ENCODE data around the gene ARG2.

ARG2 gene

GRCh38 chr14:67579040-67579439, 40.7 kb upstream of the ARG2 start:
- no peak for TF ChIP-seq SNAI2 (CRISPR knock-in tag; IDR thresholded peaks at IDR 0.05)
- no peak for TF ChIP-seq ZNF565 (CRISPR knock-in tag; conservative IDR thresholded peaks at IDR 0.05; ENCODE audit: low read depth)
- no peak for TF ChIP-seq ZC3H10 (CRISPR knock-in tag; IDR thresholded peaks at IDR 0.05)
- no peak for TF ChIP-seq PPARA (CRISPR knock-in tag; IDR thresholded peaks at IDR 0.05; ENCODE audit: borderline replicate concordance)
- no peak for TF ChIP-seq OSR1 (CRISPR knock-in tag; IDR thresholded peaks at IDR 0.05)
- TF ChIP-seq ZFP30 (CRISPR knock-in tag; IDR thresholded peaks at IDR 0.05) = no peak
- TF ChIP-seq POU6F1 (CRISPR knock-in tag; IDR thresholded peaks at IDR 0.05; ENCODE audit: borderline replicate concordance, low read depth) = no peak
- no peak for TF ChIP-seq CREB5 (CRISPR knock-in tag; IDR thresholded peaks at IDR 0.05; ENCODE audit: low read depth)
- ATAC-seq = no peak

GRCh38 chr14:67579636-67580035, 40.1 kb upstream of the ARG2 start:
- TF ChIP-seq CREB5 (CRISPR knock-in tag; IDR thresholded peaks at IDR 0.05; ENCODE audit: low read depth) (no peak), PPARA (CRISPR knock-in tag; IDR thresholded peaks at IDR 0.05; ENCODE audit: borderline replicate concordance) (no peak), ZNF565 (CRISPR knock-in tag; conservative IDR thresholded peaks at IDR 0.05; ENCODE audit: low read depth) (no peak), CSDC2 (CRISPR knock-in tag; IDR thresholded peaks at IDR 0.05) (no peak), ISL1 (CRISPR knock-in tag; IDR thresholded peaks at IDR 0.05) (no peak), ZNF8 (CRISPR knock-in tag; IDR thresholded peaks at IDR 0.05) (no peak), ZFP30 (CRISPR knock-in tag; IDR thresholded peaks at IDR 0.05) (no peak), ESRRG (CRISPR knock-in tag; IDR thresholded peaks at IDR 0.05) (no peak), ZNF70 (CRISPR knock-in tag; IDR thresholded peaks at IDR 0.05) (no peak), ARNTL (CRISPR knock-in tag; IDR thresholded peaks at IDR 0.05; ENCODE audit: borderline replicate concordance, low read depth) (no peak), TSHZ2 (CRISPR knock-in tag; IDR thresholded peaks at IDR 0.05) (no peak), BACH2 (CRISPR knock-in tag; IDR thresholded peaks at IDR 0.05; ENCODE audit: borderline replicate concordance) (no peak)
- no peak for ATAC-seq

- ATAC-seq = no peak
- TF ChIP-seq ZNF70 (CRISPR knock-in tag; IDR thresholded peaks at IDR 0.05) (no peak), SNAI2 (CRISPR knock-in tag; IDR thresholded peaks at IDR 0.05) (no peak), RARB (CRISPR knock-in tag; IDR thresholded peaks at IDR 0.05) (no peak), POU6F1 (CRISPR knock-in tag; IDR thresholded peaks at IDR 0.05; ENCODE audit: borderline replicate concordance, low read depth) (no peak), PATZ1 (CRISPR knock-in tag; IDR thresholded peaks at IDR 0.05; ENCODE audit: borderline replicate concordance) (no peak), CREB5 (CRISPR knock-in tag; IDR thresholded peaks at IDR 0.05; ENCODE audit: low read depth) (no peak), TSHZ2 (CRISPR knock-in tag; IDR thresholded peaks at IDR 0.05) (no peak), CSRNP3 (CRISPR knock-in tag; IDR thresholded peaks at IDR 0.05) (no peak)
Observed at GRCh38 chr14:67580336-67581171, 39.2 kb upstream of the ARG2 start.
